ENCODE data around the gene ATL1.

- TF ChIP-seq RAD21 (IDR thresholded peaks at IDR 0.05; ENCODE audit: low read length) (no peak), MXI1 (IDR thresholded peaks at IDR 0.05; ENCODE audit: borderline replicate concordance, low read depth, low read length) (no peak), POLR2A (IDR thresholded peaks at IDR 0.05; ENCODE audit: low read depth, low read length) (no peak), USF2 (IDR thresholded peaks at IDR 0.05; ENCODE audit: low read depth, low read length) (no peak), FOS (IDR thresholded peaks at IDR 0.05; ENCODE audit: low read depth, low read length) (no peak), RCOR1 (IDR thresholded peaks at IDR 0.05; ENCODE audit: insufficient replicate concordance, low read length) (no peak)
- TF ChIP-seq, protein P1, sequence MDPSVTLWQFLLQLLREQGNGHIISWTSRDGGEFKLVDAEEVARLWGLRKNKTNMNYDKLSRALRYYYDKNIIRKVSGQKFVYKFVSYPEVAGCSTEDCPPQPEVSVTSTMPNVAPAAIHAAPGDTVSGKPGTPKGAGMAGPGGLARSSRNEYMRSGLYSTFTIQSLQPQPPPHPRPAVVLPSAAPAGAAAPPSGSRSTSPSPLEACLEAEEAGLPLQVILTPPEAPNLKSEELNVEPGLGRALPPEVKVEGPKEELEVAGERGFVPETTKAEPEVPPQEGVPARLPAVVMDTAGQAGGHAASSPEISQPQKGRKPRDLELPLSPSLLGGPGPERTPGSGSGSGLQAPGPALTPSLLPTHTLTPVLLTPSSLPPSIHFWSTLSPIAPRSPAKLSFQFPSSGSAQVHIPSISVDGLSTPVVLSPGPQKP (IDR thresholded peaks at IDR 0.05; ENCODE audit: borderline replicate concordance, low read depth, low read length): no peak
- TF ChIP-seq, protein P2, sequence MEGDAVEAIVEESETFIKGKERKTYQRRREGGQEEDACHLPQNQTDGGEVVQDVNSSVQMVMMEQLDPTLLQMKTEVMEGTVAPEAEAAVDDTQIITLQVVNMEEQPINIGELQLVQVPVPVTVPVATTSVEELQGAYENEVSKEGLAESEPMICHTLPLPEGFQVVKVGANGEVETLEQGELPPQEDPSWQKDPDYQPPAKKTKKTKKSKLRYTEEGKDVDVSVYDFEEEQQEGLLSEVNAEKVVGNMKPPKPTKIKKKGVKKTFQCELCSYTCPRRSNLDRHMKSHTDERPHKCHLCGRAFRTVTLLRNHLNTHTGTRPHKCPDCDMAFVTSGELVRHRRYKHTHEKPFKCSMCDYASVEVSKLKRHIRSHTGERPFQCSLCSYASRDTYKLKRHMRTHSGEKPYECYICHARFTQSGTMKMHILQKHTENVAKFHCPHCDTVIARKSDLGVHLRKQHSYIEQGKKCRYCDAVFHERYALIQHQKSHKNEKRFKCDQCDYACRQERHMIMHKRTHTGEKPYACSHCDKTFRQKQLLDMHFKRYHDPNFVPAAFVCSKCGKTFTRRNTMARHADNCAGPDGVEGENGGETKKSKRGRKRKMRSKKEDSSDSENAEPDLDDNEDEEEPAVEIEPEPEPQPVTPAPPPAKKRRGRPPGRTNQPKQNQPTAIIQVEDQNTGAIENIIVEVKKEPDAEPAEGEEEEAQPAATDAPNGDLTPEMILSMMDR (conservative IDR thresholded peaks at IDR 0.05; ENCODE audit: low read depth, low read length): no peak
These were observed 13.9 kb downstream of the ATL1 start for GRCh38 chr14:50573862-50574261.

Measured in IMR-90 (cell line).